Neural progenitor cell (in vitro differentiated cells): ENCODE data around the gene NPR2.

Experiments used
- CTCF ChIP-seq: fragments of 200-600 bp; sonication (generic); IDR thresholded peaks from 2 replicates; pipeline ENCODE4 v1.5.1; 2017; ENCODE audit warnings: antibody characterized with exemption, mild to moderate bottlenecking
- EZH2 ChIP-seq: fragments of 200-600 bp; sonication (generic); IDR thresholded peaks from 2 replicates; pipeline ENCODE4 v1.6.1; 2017; ENCODE audit warnings: antibody characterized with exemption, mild to moderate bottlenecking, moderate library complexity

DNA sequence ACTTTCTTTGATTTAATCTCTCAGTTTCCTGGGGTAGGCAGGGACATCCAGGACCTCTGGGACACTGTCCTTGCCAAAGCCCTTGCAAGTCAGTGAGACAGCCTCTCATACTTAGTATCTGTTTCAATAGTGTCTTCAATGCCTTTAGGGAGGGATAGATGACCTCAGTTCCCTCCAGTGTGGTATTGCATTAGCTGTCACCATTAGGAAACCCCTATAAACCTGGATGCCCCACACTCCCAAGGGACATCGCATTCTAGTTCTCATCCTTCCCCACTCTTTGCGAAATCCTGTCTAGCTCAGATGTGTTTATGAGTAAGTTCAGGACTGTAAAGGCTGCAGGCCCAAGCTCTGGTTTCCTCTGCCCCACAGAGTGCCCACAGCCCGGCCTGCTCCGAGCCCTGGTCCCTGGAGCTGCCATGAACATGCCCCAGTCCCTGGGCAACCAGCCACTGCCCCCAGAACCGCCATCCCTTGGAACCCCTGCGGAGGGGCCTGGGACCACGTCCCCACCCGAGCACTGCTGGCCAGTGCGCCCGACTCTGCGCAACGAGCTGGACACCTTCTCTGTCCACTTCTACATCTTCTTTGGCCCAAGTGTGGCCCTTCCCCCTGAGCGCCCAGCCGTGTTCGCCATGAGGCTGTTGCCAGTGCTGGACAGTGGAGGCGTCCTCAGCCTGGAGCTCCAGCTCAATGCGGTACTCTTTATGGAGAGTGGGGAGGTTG is 50.8 kb downstream of the NPR2 start:
- TF ChIP-seq CTCF (no peak), EZH2 (no peak)
